ENCODE measurements around the gene PLEKHO2.
A peak's percentile ranks its signal among the peaks of the same experiment; 100 is the strongest.

The PLEKHO2 gene

GRCh38 chr15:64859226-64859625 lies 17.5 kb downstream of the PLEKHO2 start:
- Histone ChIP-seq H3K9me3 (ENCODE audit: low read length) (no peaks in the 10 kb centered on the region), H3K4me3 (ENCODE audit: low read depth in 1 of 2, low read length in 2 of 2) (no peak overlapping the region), H3K27ac (ENCODE audit: low read depth, low read length) (no peak overlapping the region), H3K36me3 (ENCODE audit: insufficient read depth, low read length) (peaks cover 62% of the 10 kb centered on the region), H3K4me1 (ENCODE audit: insufficient read depth, low read length) (peaks cover 60% of the 10 kb centered on the region), H3K27me3 (ENCODE audit: control insufficient read depth in 1 of 2, insufficient read depth in 2 of 2, low read length in 2 of 2) (no peaks in the 10 kb centered on the region), H3K9ac (ENCODE audit: low read length) (no peak overlapping the region)

- H3K4me1 ChIP-seq (ENCODE audit: insufficient read depth, low read length), result peaks cover 52% of the 10 kb centered on the region
- H3K27ac ChIP-seq (ENCODE audit: low read depth, low read length), result no peak overlapping the region
- H3K9ac ChIP-seq (ENCODE audit: low read length), result no peak overlapping the region
- no peak overlapping the region for H3K4me3 ChIP-seq (ENCODE audit: low read depth in 1 of 2, low read length in 2 of 2)
- no peaks in the 10 kb centered on the region for H3K9me3 ChIP-seq (ENCODE audit: low read length)
- no peaks in the 10 kb centered on the region for H3K27me3 ChIP-seq (ENCODE audit: control insufficient read depth in 1 of 2, insufficient read depth in 2 of 2, low read length in 2 of 2)
- H3K36me3 ChIP-seq (ENCODE audit: insufficient read depth, low read length), result peaks cover 56% of the 10 kb centered on the region
Observed at GRCh38 chr15:64861331-64861730, 19.6 kb downstream of the PLEKHO2 start.

- H3K27ac ChIP-seq (ENCODE audit: low read depth, low read length), result no peak overlapping the region
Observed at GRCh38 chr15:64861960-64862359, 20.2 kb downstream of the PLEKHO2 start.

GRCh38 chr15:64862408-64862807 lies 20.7 kb downstream of the PLEKHO2 start:
- H3K36me3 ChIP-seq (ENCODE audit: insufficient read depth, low read length), result peaks cover 60% of the 10 kb centered on the region
- H3K4me1 ChIP-seq (ENCODE audit: insufficient read depth, low read length), result peaks cover 48% of the 10 kb centered on the region
- H3K27me3 ChIP-seq (ENCODE audit: control insufficient read depth in 1 of 2, insufficient read depth in 2 of 2, low read length in 2 of 2), result no peaks in the 10 kb centered on the region
- H3K9me3 ChIP-seq (ENCODE audit: low read length), result no peaks in the 10 kb centered on the region
- no peak overlapping the region for H3K9ac ChIP-seq (ENCODE audit: low read length)
- H3K4me3 ChIP-seq (ENCODE audit: low read depth in 1 of 2, low read length in 2 of 2), result no peak overlapping the region
- no peak overlapping the region for H3K27ac ChIP-seq (ENCODE audit: low read depth, low read length)

More at GRCh38 chr15:64861960-64862359, 20.2 kb downstream of the PLEKHO2 start:
- H3K9me3 ChIP-seq (ENCODE audit: low read length), result no peaks in the 10 kb centered on the region
- H3K36me3 ChIP-seq (ENCODE audit: insufficient read depth, low read length), result peaks cover 60% of the 10 kb centered on the region
- H3K4me1 ChIP-seq (ENCODE audit: insufficient read depth, low read length), result peaks cover 52% of the 10 kb centered on the region
- H3K9ac ChIP-seq (ENCODE audit: low read length), result no peak overlapping the region
- no peaks in the 10 kb centered on the region for H3K27me3 ChIP-seq (ENCODE audit: control insufficient read depth in 1 of 2, insufficient read depth in 2 of 2, low read length in 2 of 2)
- no peak overlapping the region for H3K4me3 ChIP-seq (ENCODE audit: low read depth in 1 of 2, low read length in 2 of 2)

GRCh38 chr15:64864068-64864467 lies 22.4 kb downstream of the PLEKHO2 start:
- Histone ChIP-seq H3K27ac (ENCODE audit: low read depth, low read length) (no peak overlapping the region), H3K9me3 (ENCODE audit: low read length) (no peaks in the 10 kb centered on the region), H3K4me3 (ENCODE audit: low read depth in 1 of 2, low read length in 2 of 2) (no peak overlapping the region), H3K27me3 (ENCODE audit: control insufficient read depth in 1 of 2, insufficient read depth in 2 of 2, low read length in 2 of 2) (no peaks in the 10 kb centered on the region), H3K9ac (ENCODE audit: low read length) (no peak overlapping the region), H3K4me1 (ENCODE audit: insufficient read depth, low read length) (peaks cover 32% of the 10 kb centered on the region), H3K36me3 (ENCODE audit: insufficient read depth, low read length) (peaks cover 52% of the 10 kb centered on the region)

GRCh38 chr15:64865126-64865997 lies 23.6 kb downstream of the PLEKHO2 start:
- Histone ChIP-seq H3K9ac (ENCODE audit: low read length) (no peak overlapping the region), H3K9me3 (ENCODE audit: low read length) (no peaks in the 10 kb centered on the region), H3K4me1 (ENCODE audit: insufficient read depth, low read length) (peaks cover 27% of the 10 kb centered on the region), H3K27me3 (ENCODE audit: control insufficient read depth in 1 of 2, insufficient read depth in 2 of 2, low read length in 2 of 2) (no peaks in the 10 kb centered on the region), H3K36me3 (ENCODE audit: insufficient read depth, low read length) (peaks cover 45% of the 10 kb centered on the region), H3K27ac (ENCODE audit: low read depth, low read length) (peak overlapping the region; percentile 48), H3K4me3 (ENCODE audit: low read depth in 1 of 2, low read length in 2 of 2) (no peak overlapping the region)

GRCh38 chr15:64865998-64866520 lies 24.3 kb downstream of the PLEKHO2 start:
- Histone ChIP-seq H3K9ac (ENCODE audit: low read length) (no peak overlapping the region), H3K27me3 (ENCODE audit: control insufficient read depth in 1 of 2, insufficient read depth in 2 of 2, low read length in 2 of 2) (no peaks in the 10 kb centered on the region), H3K9me3 (ENCODE audit: low read length) (no peaks in the 10 kb centered on the region), H3K4me3 (ENCODE audit: low read depth in 1 of 2, low read length in 2 of 2) (no peak overlapping the region), H3K4me1 (ENCODE audit: insufficient read depth, low read length) (peaks cover 27% of the 10 kb centered on the region), H3K27ac (ENCODE audit: low read depth, low read length) (peak overlapping the region; percentile 50), H3K36me3 (ENCODE audit: insufficient read depth, low read length) (peaks cover 39% of the 10 kb centered on the region)

GRCh38 chr15:64869501-64869900 lies 27.8 kb downstream of the PLEKHO2 start:
- Histone ChIP-seq H3K4me3 (ENCODE audit: low read depth in 1 of 2, low read length in 2 of 2) (no peak overlapping the region), H3K9ac (ENCODE audit: low read length) (no peak overlapping the region), H3K4me1 (ENCODE audit: insufficient read depth, low read length) (peaks cover 36% of the 10 kb centered on the region), H3K36me3 (ENCODE audit: insufficient read depth, low read length) (peaks cover 20% of the 10 kb centered on the region), H3K9me3 (ENCODE audit: low read length) (no peaks in the 10 kb centered on the region), H3K27me3 (ENCODE audit: control insufficient read depth in 1 of 2, insufficient read depth in 2 of 2, low read length in 2 of 2) (no peaks in the 10 kb centered on the region), H3K27ac (ENCODE audit: low read depth, low read length) (no peak overlapping the region)

GRCh38 chr15:64870353-64870752 lies 28.6 kb downstream of the PLEKHO2 start:
- Histone ChIP-seq H3K36me3 (ENCODE audit: insufficient read depth, low read length) (peaks cover 12% of the 10 kb centered on the region), H3K9me3 (ENCODE audit: low read length) (no peaks in the 10 kb centered on the region), H3K4me1 (ENCODE audit: insufficient read depth, low read length) (peaks cover 37% of the 10 kb centered on the region), H3K27me3 (ENCODE audit: control insufficient read depth in 1 of 2, insufficient read depth in 2 of 2, low read length in 2 of 2) (no peaks in the 10 kb centered on the region), H3K27ac (ENCODE audit: low read depth, low read length) (no peak overlapping the region), H3K9ac (ENCODE audit: low read length) (no peak overlapping the region), H3K4me3 (ENCODE audit: low read depth in 1 of 2, low read length in 2 of 2) (no peak overlapping the region)

GRCh38 chr15:64875641-64876223 lies 34.0 kb downstream of the PLEKHO2 start:
- H3K27me3 ChIP-seq (ENCODE audit: control insufficient read depth in 1 of 2, insufficient read depth in 2 of 2, low read length in 2 of 2), result no peaks in the 10 kb centered on the region
- H3K27ac ChIP-seq (ENCODE audit: low read depth, low read length), result no peak overlapping the region
- peaks cover 28% of the 10 kb centered on the region for H3K4me1 ChIP-seq (ENCODE audit: insufficient read depth, low read length)
- H3K4me3 ChIP-seq (ENCODE audit: low read depth in 1 of 2, low read length in 2 of 2), result no peak overlapping the region
- no peaks in the 10 kb centered on the region for H3K36me3 ChIP-seq (ENCODE audit: insufficient read depth, low read length)
- no peaks in the 10 kb centered on the region for H3K9me3 ChIP-seq (ENCODE audit: low read length)
- H3K9ac ChIP-seq (ENCODE audit: low read length), result no peak overlapping the region

GRCh38 chr15:64877435-64877834 lies 35.7 kb downstream of the PLEKHO2 start:
- no peak overlapping the region for H3K4me3 ChIP-seq (ENCODE audit: low read depth in 1 of 2, low read length in 2 of 2)
- no peaks in the 10 kb centered on the region for H3K9me3 ChIP-seq (ENCODE audit: low read length)
- no peak overlapping the region for H3K27ac ChIP-seq (ENCODE audit: low read depth, low read length)
- H3K36me3 ChIP-seq (ENCODE audit: insufficient read depth, low read length), result no peaks in the 10 kb centered on the region
- no peaks in the 10 kb centered on the region for H3K27me3 ChIP-seq (ENCODE audit: control insufficient read depth in 1 of 2, insufficient read depth in 2 of 2, low read length in 2 of 2)
- H3K4me1 ChIP-seq (ENCODE audit: insufficient read depth, low read length), result peaks cover 28% of the 10 kb centered on the region
- no peak overlapping the region for H3K9ac ChIP-seq (ENCODE audit: low read length)
